Measurements from ENCODE around the gene ATOX1. TPM values are rescaled to one million over a fixed set of nuclear protein-coding genes. Genes with fewer than 3 reads are reported as not detected.

Gene ATOX1
- total RNA-seq, 4 donors from 2014 or later = 73.4 to 236 (median 157) TPM

DNA sequence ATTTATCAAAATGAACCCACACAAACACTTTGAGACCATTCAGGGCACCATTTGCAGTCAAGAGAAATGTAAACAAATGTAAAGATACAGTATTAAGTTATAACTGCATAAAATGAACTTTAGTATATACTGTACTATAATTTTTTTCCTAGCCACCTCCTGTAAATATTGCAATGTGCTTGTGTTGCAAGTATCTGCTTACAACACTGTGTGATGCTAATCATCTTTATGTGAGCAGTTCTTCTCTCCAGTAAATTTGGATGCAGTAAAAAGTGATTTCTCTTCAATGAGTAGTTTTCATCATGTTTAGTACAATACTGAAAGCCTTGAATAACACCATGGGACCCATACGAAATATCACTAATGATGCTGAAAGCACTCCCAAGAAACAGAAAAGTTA is 22.8 kb upstream of the ATOX1 start:
- intact Hi-C loops (cut with DNase I) = no loop called here
- 84 to 88% methylated on average over 1 of the region's 1 CpG for WGBS, 2 donors

DNA sequence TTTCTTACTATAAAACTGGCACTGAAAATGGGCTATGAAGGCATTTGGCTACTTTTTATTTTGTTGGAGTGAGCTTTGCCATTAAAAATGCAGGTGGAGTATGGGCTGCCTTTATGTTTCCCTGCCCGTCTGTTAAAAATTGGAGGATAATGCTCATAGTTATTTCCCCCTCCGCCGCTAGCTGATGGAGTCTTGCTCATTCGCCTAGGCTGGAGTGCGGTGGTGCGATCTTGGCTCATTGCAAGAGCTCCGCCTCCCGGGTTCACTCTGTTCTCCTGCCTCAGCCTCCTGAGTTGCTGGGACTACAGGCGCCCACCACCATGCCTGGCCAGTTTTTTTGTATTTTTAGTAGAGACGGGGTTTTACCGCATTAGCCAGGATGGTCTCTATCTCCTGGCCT is 21.9 kb upstream of the ATOX1 start:
- Histone ChIP-seq H3K27ac (no peak overlapping the region), H3K27me3 (no peaks in the 10 kb centered on the region), H3K4me3 (replicated peaks in 1 of 3) (no peak overlapping the region), H3K4me1 (peaks cover 29 to 42% of the 10 kb centered on the region in 2 donors), H3K36me3 (no peaks in the 10 kb centered on the region), H3K9me3 (no peaks in the 10 kb centered on the region)
- no peak for TF ChIP-seq POLR2A (IDR thresholded peaks at IDR 0.05)
- TF ChIP-seq, protein P1, sequence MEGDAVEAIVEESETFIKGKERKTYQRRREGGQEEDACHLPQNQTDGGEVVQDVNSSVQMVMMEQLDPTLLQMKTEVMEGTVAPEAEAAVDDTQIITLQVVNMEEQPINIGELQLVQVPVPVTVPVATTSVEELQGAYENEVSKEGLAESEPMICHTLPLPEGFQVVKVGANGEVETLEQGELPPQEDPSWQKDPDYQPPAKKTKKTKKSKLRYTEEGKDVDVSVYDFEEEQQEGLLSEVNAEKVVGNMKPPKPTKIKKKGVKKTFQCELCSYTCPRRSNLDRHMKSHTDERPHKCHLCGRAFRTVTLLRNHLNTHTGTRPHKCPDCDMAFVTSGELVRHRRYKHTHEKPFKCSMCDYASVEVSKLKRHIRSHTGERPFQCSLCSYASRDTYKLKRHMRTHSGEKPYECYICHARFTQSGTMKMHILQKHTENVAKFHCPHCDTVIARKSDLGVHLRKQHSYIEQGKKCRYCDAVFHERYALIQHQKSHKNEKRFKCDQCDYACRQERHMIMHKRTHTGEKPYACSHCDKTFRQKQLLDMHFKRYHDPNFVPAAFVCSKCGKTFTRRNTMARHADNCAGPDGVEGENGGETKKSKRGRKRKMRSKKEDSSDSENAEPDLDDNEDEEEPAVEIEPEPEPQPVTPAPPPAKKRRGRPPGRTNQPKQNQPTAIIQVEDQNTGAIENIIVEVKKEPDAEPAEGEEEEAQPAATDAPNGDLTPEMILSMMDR (IDR thresholded peaks at IDR 0.05) = no peak
- intact Hi-C loops (cut with DNase I) = no loop called here
- 89 to 92% methylated on average over 11 of the region's 11 CpGs for WGBS, 2 donors
- DNase-seq = no peak

More for the DNA sequence above, 22.8 kb upstream of the ATOX1 start:
- H3K9me3 ChIP-seq = no peaks in the 10 kb centered on the region
- H3K27ac ChIP-seq = no peak overlapping the region
- DNase-seq = no peak
- H3K4me3 ChIP-seq (replicated peaks in 1 of 3) = no peak overlapping the region
- peaks cover 26 to 34% of the 10 kb centered on the region in 2 donors for H3K4me1 ChIP-seq
- TF ChIP-seq, protein P1 (IDR thresholded peaks at IDR 0.05) = no peak
- TF ChIP-seq POLR2A (IDR thresholded peaks at IDR 0.05) = no peak
- H3K27me3 ChIP-seq = no peaks in the 10 kb centered on the region
- H3K36me3 ChIP-seq = no peaks in the 10 kb centered on the region

DNA sequence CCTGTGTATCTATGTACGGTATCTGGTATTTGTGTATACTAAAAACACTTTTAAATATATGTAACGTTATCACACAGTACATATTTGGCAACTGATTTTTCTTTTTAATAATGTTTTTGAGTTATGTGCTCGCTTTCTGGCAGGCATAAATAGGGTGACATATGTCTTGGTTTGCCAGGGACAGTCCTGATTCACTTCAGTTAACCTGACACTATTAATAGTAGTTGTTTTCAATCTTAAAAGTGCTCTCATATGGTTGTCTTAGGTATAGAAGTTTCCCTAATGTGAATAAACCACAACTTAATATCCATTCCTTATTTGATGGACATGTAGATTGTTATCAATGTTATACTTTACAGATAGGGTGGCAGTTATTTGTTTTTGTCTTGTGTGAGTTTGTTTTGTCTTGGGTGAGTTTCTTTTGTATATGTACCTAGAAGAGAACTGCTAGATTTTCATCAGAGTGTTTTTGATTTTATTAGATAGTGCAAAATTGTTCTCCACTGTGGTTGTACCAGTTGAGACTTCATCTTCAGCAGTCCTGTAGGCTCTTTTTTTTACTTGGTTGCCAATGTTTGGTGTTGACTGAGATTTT is 21.2 kb upstream of the ATOX1 start:
- DNase-seq = no peak
- H3K4me3 ChIP-seq (replicated peaks in 1 of 3) = no peak overlapping the region
- peaks cover 36 to 46% of the 10 kb centered on the region in 2 donors for H3K4me1 ChIP-seq
- H3K36me3 ChIP-seq = no peaks in the 10 kb centered on the region
- intact Hi-C loops (cut with DNase I) = no loop called here
- no peak for TF ChIP-seq POLR2A (IDR thresholded peaks at IDR 0.05)
- TF ChIP-seq, protein P1 (IDR thresholded peaks at IDR 0.05) = no peak
- H3K9me3 ChIP-seq = no peaks in the 10 kb centered on the region
- no peak overlapping the region for H3K27ac ChIP-seq
- no peaks in the 10 kb centered on the region for H3K27me3 ChIP-seq
- WGBS, 2 donors = 85 to 87% methylated on average over 3 of the region's 3 CpGs

DNA sequence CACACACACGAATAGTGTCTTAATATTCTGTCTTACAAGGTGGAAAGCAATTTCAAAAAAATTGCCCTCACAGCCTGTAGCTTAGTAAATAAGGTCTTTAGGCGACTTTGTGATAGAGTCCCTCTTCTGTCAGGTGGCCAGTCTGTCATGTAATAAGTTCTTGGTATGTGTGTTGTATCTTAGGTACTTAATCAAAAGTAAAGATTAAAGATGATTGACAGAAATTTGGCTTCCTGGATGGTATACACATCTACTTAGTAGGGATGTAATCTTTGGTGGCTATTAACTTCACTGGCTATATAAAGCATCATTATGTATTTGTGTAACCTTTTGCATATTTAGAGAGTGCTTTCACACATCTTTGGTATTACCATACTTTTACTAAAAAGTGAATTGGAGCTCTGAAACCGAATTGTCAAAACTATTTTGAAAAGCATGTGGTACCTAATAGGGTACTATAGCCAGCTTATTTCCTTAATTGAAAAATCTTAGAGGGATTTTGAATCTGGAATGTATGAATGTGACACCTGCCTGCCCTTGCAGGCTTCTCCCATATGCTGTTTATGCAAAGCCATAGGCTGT is 16.7 kb upstream of the ATOX1 start:
- no peaks in the 10 kb centered on the region for H3K36me3 ChIP-seq
- no peak for DNase-seq
- peaks cover 29 to 40% of the 10 kb centered on the region in 2 donors for H3K4me1 ChIP-seq
- no peaks in the 10 kb centered on the region for H3K9me3 ChIP-seq
- no peak overlapping the region for H3K4me3 ChIP-seq (replicated peaks in 1 of 3)
- H3K27ac ChIP-seq = no peak overlapping the region
- 35 to 46% methylated on average over 3 of the region's 3 CpGs for WGBS, 2 donors
- TF ChIP-seq POLR2A (IDR thresholded peaks at IDR 0.05) = no peak
- TF ChIP-seq, protein P1 (IDR thresholded peaks at IDR 0.05) = no peak
- intact Hi-C loops (cut with DNase I) = no loop called here
- no peaks in the 10 kb centered on the region for H3K27me3 ChIP-seq

DNA sequence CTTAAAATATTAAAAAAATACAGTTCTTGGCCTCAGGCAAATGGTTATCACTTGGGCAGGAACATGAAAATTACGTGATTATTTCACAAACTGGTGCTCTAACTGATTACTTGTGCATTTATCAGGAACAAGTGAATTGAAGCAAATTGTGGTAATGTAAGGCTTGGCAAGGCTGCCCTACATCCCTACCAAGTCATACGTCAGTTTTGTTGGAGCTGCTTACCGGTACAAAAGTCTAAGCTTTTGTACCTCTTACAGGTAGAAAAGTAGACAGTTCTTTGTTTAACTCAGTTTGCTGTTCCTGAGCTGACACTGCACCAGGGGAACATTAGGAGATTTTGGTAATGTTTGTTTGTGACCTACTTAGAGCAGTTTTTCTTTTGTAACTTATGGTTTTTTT is 15.5 kb upstream of the ATOX1 start:
- H3K27ac ChIP-seq = no peak overlapping the region
- TF ChIP-seq, protein P1 (IDR thresholded peaks at IDR 0.05) = no peak
- TF ChIP-seq POLR2A (IDR thresholded peaks at IDR 0.05) = no peak
- H3K4me3 ChIP-seq (replicated peaks in 1 of 3) = peak overlapping the region in 1 of 3 donors; percentile 89
- no peaks in the 10 kb centered on the region for H3K9me3 ChIP-seq
- no peaks in the 10 kb centered on the region for H3K27me3 ChIP-seq
- no peak for DNase-seq
- intact Hi-C loops (cut with DNase I) = no loop called here
- peaks cover 24 to 31% of the 10 kb centered on the region in 2 donors for H3K4me1 ChIP-seq
- WGBS, 2 donors = 12 to 16% methylated on average over 3 of the region's 3 CpGs
- no peaks in the 10 kb centered on the region for H3K36me3 ChIP-seq

Measured in thyroid gland (tissue), 4 donors.